ENCODE measurements around the gene GPR55.

DNA sequence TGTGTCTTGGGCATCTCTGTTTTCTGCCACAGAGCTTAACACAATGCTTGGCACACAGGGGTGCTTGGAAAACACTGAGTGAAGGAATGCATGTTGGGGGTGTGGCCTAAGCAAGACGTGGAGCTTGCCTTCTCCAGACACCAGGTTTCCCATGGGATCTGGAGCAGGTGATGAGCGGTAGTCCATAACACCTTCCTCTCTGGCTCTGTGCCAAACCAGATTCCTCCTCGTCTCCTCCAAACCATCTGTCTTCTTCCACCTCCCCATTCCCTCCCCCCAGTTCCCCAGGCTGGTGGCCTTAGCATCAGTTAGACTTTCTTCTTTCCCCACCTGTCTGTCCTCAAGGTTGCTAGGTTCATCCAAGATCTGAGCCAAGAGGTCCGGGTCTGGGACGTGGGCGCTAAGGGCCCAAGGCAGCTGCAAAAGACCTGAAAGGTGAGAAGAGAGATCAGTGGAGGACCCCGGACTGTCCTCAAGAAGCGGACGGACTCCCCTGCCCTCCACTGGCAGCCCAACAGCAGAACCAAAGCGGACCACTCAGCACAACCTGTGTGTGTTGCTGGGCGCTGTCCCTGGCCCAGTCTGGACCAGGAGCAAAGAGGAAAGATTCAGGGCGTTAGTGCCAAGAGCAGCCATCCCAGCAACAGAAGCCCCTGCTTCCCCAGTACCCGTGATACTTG is 61.5 kb downstream of the GPR55 start:
- TF ChIP-seq, protein P1, sequence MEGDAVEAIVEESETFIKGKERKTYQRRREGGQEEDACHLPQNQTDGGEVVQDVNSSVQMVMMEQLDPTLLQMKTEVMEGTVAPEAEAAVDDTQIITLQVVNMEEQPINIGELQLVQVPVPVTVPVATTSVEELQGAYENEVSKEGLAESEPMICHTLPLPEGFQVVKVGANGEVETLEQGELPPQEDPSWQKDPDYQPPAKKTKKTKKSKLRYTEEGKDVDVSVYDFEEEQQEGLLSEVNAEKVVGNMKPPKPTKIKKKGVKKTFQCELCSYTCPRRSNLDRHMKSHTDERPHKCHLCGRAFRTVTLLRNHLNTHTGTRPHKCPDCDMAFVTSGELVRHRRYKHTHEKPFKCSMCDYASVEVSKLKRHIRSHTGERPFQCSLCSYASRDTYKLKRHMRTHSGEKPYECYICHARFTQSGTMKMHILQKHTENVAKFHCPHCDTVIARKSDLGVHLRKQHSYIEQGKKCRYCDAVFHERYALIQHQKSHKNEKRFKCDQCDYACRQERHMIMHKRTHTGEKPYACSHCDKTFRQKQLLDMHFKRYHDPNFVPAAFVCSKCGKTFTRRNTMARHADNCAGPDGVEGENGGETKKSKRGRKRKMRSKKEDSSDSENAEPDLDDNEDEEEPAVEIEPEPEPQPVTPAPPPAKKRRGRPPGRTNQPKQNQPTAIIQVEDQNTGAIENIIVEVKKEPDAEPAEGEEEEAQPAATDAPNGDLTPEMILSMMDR (conservative IDR thresholded peaks at IDR 0.05), result no peak
- no peak for TF ChIP-seq ZFX (IDR thresholded peaks at IDR 0.05)

Measured in C4-2B (cell line).